SK-N-SH (cell line): ENCODE data around the gene AFP. TPM values are rescaled to one million over a fixed set of nuclear protein-coding genes. Genes with fewer than 3 reads are reported as not detected.

Source experiments
- CTCF ChIA-PET: fragments of 300-600, 350-600 bp; formaldehyde crosslinking; extraction: SDS; loops from one replicate; lab custom pipeline; 2021; lab: Yijun Ruan, JAX
- POLR2A ChIA-PET: fragments of 350-600 bp; sonication (Branson Sonifier 250); formaldehyde crosslinking; extraction: SDS; loops from one replicate; lab custom pipeline; 2020; ENCODE audit warnings: antibody characterized with exemption, inconsistent platforms; lab: Yijun Ruan, JAX
- DNase-seq: peaks from one replicate; pipeline ENCODE4 v3.0.0; 2012
- H2AFZ ChIP-seq: fragments of 200-600 bp; sonication (generic); 2 replicates; pipeline ENCODE4 v1.8.1; 2016; ENCODE audit warnings: antibody characterized with exemption, mild to moderate bottlenecking, low read depth
- H3F3A ChIP-seq: fragments of 200-600 bp; sonication (generic); replicated peaks from 2 replicates; pipeline ENCODE3; 2016; ENCODE audit warnings: antibody characterized with exemption, mild to moderate bottlenecking; ENCODE audit not compliant: insufficient read depth
- H3K27ac ChIP-seq, 2 experiments: fragments of 200-500 bp in 1 of 2; fragments of 200-600 bp in 1 of 2; sonication (Bioruptor generic) in 1 of 2; sonication (generic), shearing (Covaris generic) in 1 of 2; 2 replicates each; pipeline versions ENCODE4 v1.5.1 to v1.6.1; 2014 to 2016; ENCODE audit warnings: low read depth in 2 of 2, inconsistent platforms in 1 of 2, low read length in 1 of 2, mild to moderate bottlenecking in 1 of 2, mixed read lengths in 1 of 2
- H3K27me3 ChIP-seq: fragments of 200-600 bp; sonication (generic), shearing (Covaris generic); 2 replicates; pipeline ENCODE4 v1.6.1; 2016; ENCODE audit warnings: mixed run types; ENCODE audit not compliant: insufficient read depth
- H3K36me3 ChIP-seq, 2 experiments: fragments of 200-500 bp in 1 of 2; fragments of 200-600 bp in 1 of 2; sonication (Bioruptor generic) in 1 of 2; sonication (generic) in 1 of 2; replicated peaks in 1 of 2; 2 replicates each; pipeline versions ENCODE3 to v1.5.1; 2014 to 2016; ENCODE audit warnings: low read length in 1 of 2, mild to moderate bottlenecking in 1 of 2; ENCODE audit not compliant: insufficient read depth in 2 of 2, control insufficient read depth in 1 of 2
- H3K4me1 ChIP-seq, 2 experiments: fragments of 200-500 bp in 1 of 2; fragments of 200-600 bp in 1 of 2; sonication (Bioruptor generic) in 1 of 2; sonication (generic), shearing (Covaris generic) in 1 of 2; 2 replicates each; pipeline versions ENCODE4 v1.5.1 to v1.6.1; 2014 to 2016; ENCODE audit warnings: low read depth in 1 of 2, low read length in 1 of 2, mixed run types in 1 of 2; ENCODE audit not compliant: insufficient read depth in 2 of 2, control insufficient read depth in 1 of 2
- H3K4me2 ChIP-seq: fragments of 200-600 bp; sonication (generic), shearing (Covaris generic); 2 replicates; pipeline ENCODE4 v1.6.1; 2017; ENCODE audit warnings: mixed run types
- H3K4me3 ChIP-seq, 2 experiments: fragments of 200-500 bp in 1 of 2; fragments of 200-600 bp in 1 of 2; sonication (Bioruptor generic) in 1 of 2; sonication (generic), shearing (Covaris generic) in 1 of 2; 2 replicates each; pipeline versions ENCODE4 v1.5.1 to v1.8.1; 2014 to 2016; ENCODE audit warnings: low read depth in 2 of 2, inconsistent platforms in 1 of 2, low read length in 1 of 2, mild to moderate bottlenecking in 1 of 2, mixed read lengths in 1 of 2, moderate library complexity in 1 of 2
- H3K79me2 ChIP-seq: fragments of 200-600 bp; sonication (generic); 2 replicates; pipeline ENCODE4 v1.8.1; 2017; ENCODE audit warnings: mild to moderate bottlenecking; ENCODE audit not compliant: insufficient read depth
- H3K9ac ChIP-seq: fragments of 200-600 bp; sonication (generic); 2 replicates; pipeline ENCODE4 v1.6.1; 2017; ENCODE audit warnings: mixed run types
- H3K9me2 ChIP-seq: fragments of 200-600 bp; sonication (generic); 2 replicates; pipeline ENCODE4 v1.6.1; 2017; ENCODE audit warnings: mixed run types
- H3K9me3 ChIP-seq: fragments of 200-600 bp; sonication (generic); 2 replicates; pipeline ENCODE4 v1.6.1; 2017; ENCODE audit warnings: mixed run types, mild to moderate bottlenecking, moderate library complexity
- H4K20me1 ChIP-seq: fragments of 200-600 bp; sonication (generic); 2 replicates; pipeline ENCODE4 v1.6.1; 2017; ENCODE audit warnings: mild to moderate bottlenecking, mixed run types; ENCODE audit not compliant: insufficient read depth
- CHD2 ChIP-seq: fragments of 150-350 bp; IDR thresholded peaks from 2 replicates; pipeline ENCODE4 v1.6.1; 2018; ENCODE audit warnings: low read length; ENCODE audit not compliant: partially characterized antibody
- ELF1 ChIP-seq: IDR thresholded peaks from 2 replicates; pipeline ENCODE4 v1.4.0; 2012
- EP300 ChIP-seq, 2 experiments: IDR thresholded peaks; 2 replicates each; pipeline versions ENCODE4 v1.4.0 to v1.6.1; 2012; ENCODE audit warnings: borderline replicate concordance in 1 of 2, low read depth in 1 of 2, low read length in 1 of 2
- EZH2phosphoT487 ChIP-seq: fragments of 200-600 bp; sonication (generic); IDR thresholded peaks from 2 replicates; pipeline ENCODE4 v1.6.1; 2017; ENCODE audit warnings: low read depth, mixed run types, mild to moderate bottlenecking, antibody characterized with exemption, moderate library complexity, borderline replicate concordance
- FOSL2 ChIP-seq: IDR thresholded peaks from 2 replicates; pipeline ENCODE4 v1.4.0; 2012; ENCODE audit warnings: low read depth, mild to moderate bottlenecking, moderate library complexity, borderline replicate concordance
- FOXJ3 ChIP-seq: sonication (generic); formaldehyde crosslinking; IDR thresholded peaks from 2 replicates; pipeline ENCODE4 v1.5.1; 2020; ENCODE audit warnings: mild to moderate bottlenecking, missing genetic modification reagents
- FOXM1 ChIP-seq: IDR thresholded peaks from 2 replicates; pipeline ENCODE4 v1.4.0; 2012; ENCODE audit warnings: low read depth, mild to moderate bottlenecking
- GATA2 ChIP-seq: sonication (generic); formaldehyde crosslinking; IDR thresholded peaks from 2 replicates; pipeline ENCODE4 v1.5.0; 2020; ENCODE audit warnings: mild to moderate bottlenecking, missing genetic modification reagents
- IRF3 ChIP-seq: fragments of 150-350 bp; IDR thresholded peaks from 2 replicates; pipeline ENCODE4 v1.6.1; 2016; ENCODE audit warnings: mild to moderate bottlenecking, low read depth, low read length
- JUND ChIP-seq: IDR thresholded peaks from 2 replicates; pipeline ENCODE4 v1.4.0; 2012
- MEF2A ChIP-seq: IDR thresholded peaks from 2 replicates; pipeline ENCODE4 v1.4.0; 2012; ENCODE audit warnings: low read depth, borderline replicate concordance
- MXI1 ChIP-seq: IDR thresholded peaks from 2 replicates; pipeline ENCODE4 v1.6.1; 2012; ENCODE audit warnings: mild to moderate bottlenecking, low read depth, low read length, improper control_type of control experiment
- NFIC ChIP-seq: IDR thresholded peaks from 2 replicates; pipeline ENCODE4 v1.4.0; 2012; ENCODE audit warnings: borderline replicate concordance
- POLR2AphosphoS5 ChIP-seq: IDR thresholded peaks from 2 replicates; pipeline ENCODE4 v1.6.1; 2012; ENCODE audit warnings: low read depth, low read length
- RAD21 ChIP-seq: IDR thresholded peaks from 2 replicates; pipeline ENCODE4 v1.6.1; 2012; ENCODE audit warnings: mild to moderate bottlenecking, low read length
- RCOR1 ChIP-seq: fragments of 150-350 bp; IDR thresholded peaks from 2 replicates; pipeline ENCODE4 v1.6.1; 2017; ENCODE audit warnings: antibody characterized with exemption, low read length
- SIN3A ChIP-seq: IDR thresholded peaks from 2 replicates; pipeline ENCODE4 v1.6.1; 2012; ENCODE audit warnings: low read depth, mild to moderate bottlenecking, low read length, moderate library complexity, borderline replicate concordance
- TCF12 ChIP-seq: IDR thresholded peaks from 2 replicates; pipeline ENCODE4 v1.4.0; 2012
- YY1 ChIP-seq: IDR thresholded peaks from 2 replicates; pipeline ENCODE4 v1.4.0; 2012; ENCODE audit warnings: low read depth, mild to moderate bottlenecking
- polyA plus RNA-seq, 3 experiments: library from polyadenylated mRNA; depleted of rRNA; stranded (reverse); fragments of >200 nt; gene quantifications; 2 replicates each; pipeline ENCODE4 v1.2.3, GENCODE V29; 2012
- TF ChIP-seq, protein P1 (sequence below): fragments of 150-350 bp; IDR thresholded peaks from 2 replicates; pipeline ENCODE4 v1.6.1; 2017; ENCODE audit warnings: antibody characterized with exemption, low read length, low read depth, borderline replicate concordance
- TF ChIP-seq, protein P2 (sequence below): IDR thresholded peaks from 2 replicates; pipeline ENCODE4 v1.4.0; 2012; ENCODE audit warnings: low read depth, borderline replicate concordance

AFP gene
- polyA plus RNA-seq, 1 of the 3 experiments (the other 2 are of a cell fraction), result 0.28 TPM

DNA sequence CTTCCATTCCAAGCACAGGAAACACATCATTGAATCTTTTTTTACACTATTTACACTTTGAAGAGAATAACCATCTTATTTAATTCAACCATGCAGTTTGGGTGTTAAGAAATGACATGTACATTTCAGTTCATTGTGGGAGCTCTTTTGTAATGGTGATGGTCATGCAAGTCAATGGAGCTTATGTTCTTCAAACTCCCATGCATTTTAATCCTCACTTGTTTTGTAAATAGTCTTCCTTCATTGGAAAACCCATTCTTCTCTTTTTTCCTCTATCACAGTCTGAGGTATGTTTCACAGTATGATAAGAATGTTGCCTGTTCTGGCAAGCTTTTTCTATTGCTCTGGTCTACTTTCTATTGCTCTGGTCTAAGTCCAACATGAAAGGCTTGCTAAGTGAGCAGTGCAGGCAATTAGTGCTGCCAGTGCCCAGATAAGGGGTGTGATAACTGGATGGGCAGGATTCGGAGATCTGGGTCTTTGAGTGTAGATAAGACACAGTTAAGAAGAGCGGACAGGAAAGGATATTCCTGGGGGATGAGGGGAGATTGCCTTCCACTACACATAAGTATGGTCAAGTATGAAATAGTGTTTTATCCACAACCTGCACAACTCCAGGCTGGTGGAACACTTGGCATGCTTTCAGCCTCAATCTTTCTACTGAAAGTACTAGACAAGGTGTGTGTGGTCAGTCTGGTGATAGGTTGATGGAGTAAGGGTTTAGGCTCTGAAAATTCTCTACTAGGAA, 17.1 kb downstream of the AFP start (continued):
- no peak for TF ChIP-seq RAD21
- no peak for TF ChIP-seq POLR2AphosphoS5
- no peak for TF ChIP-seq FOXM1
- TF ChIP-seq MXI1, result no peak
- TF ChIP-seq NFIC, result no peak

DNA sequence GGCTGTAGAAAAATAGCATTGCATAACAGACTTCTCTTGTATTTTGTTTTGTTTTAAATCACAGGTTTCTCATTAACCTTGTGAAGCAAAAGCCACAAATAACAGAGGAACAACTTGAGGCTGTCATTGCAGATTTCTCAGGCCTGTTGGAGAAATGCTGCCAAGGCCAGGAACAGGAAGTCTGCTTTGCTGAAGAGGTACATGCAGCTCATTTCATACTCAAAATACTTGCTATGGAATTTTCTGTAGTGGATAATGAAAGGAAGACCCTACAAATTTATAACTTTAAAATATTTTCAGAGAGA, 17.6 kb downstream of the AFP start:
- no peaks in the 10 kb centered on the region for H3K9me3 ChIP-seq
- H3K27me3 ChIP-seq, result no peaks in the 10 kb centered on the region; the same call in 1 of the 2 replicates
- TF ChIP-seq SIN3A (no peak), JUND (no peak), EP300 (IDR thresholded peaks at IDR 0.05; ENCODE audit: borderline replicate concordance in 1 of 2, low read depth in 1 of 2, low read length in 1 of 2) (no peak), YY1 (no peak), IRF3 (no peak), RAD21 (no peak), MEF2A (no peak), FOXJ3 (no peak), ELF1 (no peak), EZH2phosphoT487 (no peak), GATA2 (CRISPR knock-in tag) (no peak), RCOR1 (no peak), TCF12 (no peak), FOSL2 (no peak), CHD2 (no peak)
- TF ChIP-seq, protein P1, sequence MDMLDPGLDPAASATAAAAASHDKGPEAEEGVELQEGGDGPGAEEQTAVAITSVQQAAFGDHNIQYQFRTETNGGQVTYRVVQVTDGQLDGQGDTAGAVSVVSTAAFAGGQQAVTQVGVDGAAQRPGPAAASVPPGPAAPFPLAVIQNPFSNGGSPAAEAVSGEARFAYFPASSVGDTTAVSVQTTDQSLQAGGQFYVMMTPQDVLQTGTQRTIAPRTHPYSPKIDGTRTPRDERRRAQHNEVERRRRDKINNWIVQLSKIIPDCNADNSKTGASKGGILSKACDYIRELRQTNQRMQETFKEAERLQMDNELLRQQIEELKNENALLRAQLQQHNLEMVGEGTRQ, result no peak
- TF ChIP-seq, protein P2, sequence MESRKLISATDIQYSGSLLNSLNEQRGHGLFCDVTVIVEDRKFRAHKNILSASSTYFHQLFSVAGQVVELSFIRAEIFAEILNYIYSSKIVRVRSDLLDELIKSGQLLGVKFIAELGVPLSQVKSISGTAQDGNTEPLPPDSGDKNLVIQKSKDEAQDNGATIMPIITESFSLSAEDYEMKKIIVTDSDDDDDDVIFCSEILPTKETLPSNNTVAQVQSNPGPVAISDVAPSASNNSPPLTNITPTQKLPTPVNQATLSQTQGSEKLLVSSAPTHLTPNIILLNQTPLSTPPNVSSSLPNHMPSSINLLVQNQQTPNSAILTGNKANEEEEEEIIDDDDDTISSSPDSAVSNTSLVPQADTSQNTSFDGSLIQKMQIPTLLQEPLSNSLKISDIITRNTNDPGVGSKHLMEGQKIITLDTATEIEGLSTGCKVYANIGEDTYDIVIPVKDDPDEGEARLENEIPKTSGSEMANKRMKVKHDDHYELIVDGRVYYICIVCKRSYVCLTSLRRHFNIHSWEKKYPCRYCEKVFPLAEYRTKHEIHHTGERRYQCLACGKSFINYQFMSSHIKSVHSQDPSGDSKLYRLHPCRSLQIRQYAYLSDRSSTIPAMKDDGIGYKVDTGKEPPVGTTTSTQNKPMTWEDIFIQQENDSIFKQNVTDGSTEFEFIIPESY, result no peak
- H3K9me2 ChIP-seq, result no peaks in the 10 kb centered on the region
- H3K4me2 ChIP-seq, result no peak overlapping the region
- no peak overlapping the region for H3K27ac ChIP-seq
- no peak overlapping the region for H3K4me3 ChIP-seq
- no peaks in the 10 kb centered on the region for H3K36me3 ChIP-seq
- no peaks in the 10 kb centered on the region; a peak in 1 of 4 replicates for H3K4me1 ChIP-seq
- ChIA-PET CTCF (interaction anchor here (0.8 to 1.4 kb wide), 2 partner anchors 8 to 15 kb away, joined by 3 to 5 read pairs; no protein-coding TSS in a partner anchor), POLR2A (no interaction called here)
- no peak overlapping the region for H3K9ac ChIP-seq
- H2AFZ ChIP-seq, result no peak overlapping the region
- no peak for DNase-seq
- no peaks in the 10 kb centered on the region for H3F3A ChIP-seq
- H4K20me1 ChIP-seq, result no peaks in the 10 kb centered on the region
- no peaks in the 10 kb centered on the region for H3K79me2 ChIP-seq
